HCT116 (cell line): Measurements from ENCODE around the gene ANKEF1. TPM values are rescaled to one million over a fixed set of nuclear protein-coding genes. Genes with fewer than 3 reads are reported as not detected.

Source experiments
- ATAC-seq: fragments of 200-7000 bp; cut with Tn5 transposase; 2 replicates; pipeline ENCODE4 v1.9.1; 2020; ENCODE audit warnings: mild to moderate bottlenecking, moderate library complexity
- BruUV-seq: library from RNA; stranded (reverse); fragments of 400-500 nt; replicated peaks from 2 replicates; lab custom pipeline; 2021; lab: Mats Ljungman, UMichigan
- CTCF ChIA-PET: fragments of 300-600 bp; sonication (Branson Sonifier 250); formaldehyde crosslinking; loops from one replicate; lab custom pipeline; 2021; ENCODE audit warnings: antibody characterized with exemption; lab: Charles Lee
- POLR2A ChIA-PET: fragments of 300-600, 350-600 bp; sonication (Branson Sonifier 250); formaldehyde crosslinking; loops from one replicate; lab custom pipeline; 2021; ENCODE audit warnings: antibody characterized with exemption; lab: Charles Lee
- RAD21 ChIA-PET, 2 experiments: fragments of 300-600 bp; sonication (Branson Sonifier 250); formaldehyde crosslinking; loops; one replicate each; lab custom pipeline; 2023; ENCODE audit warnings: low total read pairs in 2 of 2; ENCODE audit not compliant: uncharacterized antibody in 2 of 2, unreplicated experiment in 2 of 2, low non-redundant PET in 1 of 2; lab: Charles Lee
- DNase-seq: peaks from one replicate; pipeline ENCODE4 v3.0.0-alpha.2; 2010; ENCODE audit warnings: low read depth, low spot score
- H2AFZ ChIP-seq: fragments of 200-600 bp; shearing (Covaris generic), sonication (generic); 2 replicates; pipeline ENCODE4 v1.6.1; 2017; ENCODE audit warnings: low read depth, mixed run types, mixed read lengths, antibody characterized with exemption, low read length; ENCODE audit not compliant: poor library complexity, severe bottlenecking
- H3K27ac ChIP-seq: 2 replicates; pipeline ENCODE4 v1.5.1; 2012; ENCODE audit warnings: low read depth, low read length
- H3K27me3 ChIP-seq: fragments of 200-600 bp; sonication (generic); 2 replicates; pipeline ENCODE4 v1.6.1; 2016; ENCODE audit warnings: mixed run types, low read length, mixed read lengths; ENCODE audit not compliant: insufficient read depth
- H3K36me3 ChIP-seq, 2 experiments: fragments of 200-500 bp in 1 of 2; fragments of 200-600 bp in 1 of 2; sonication (Bioruptor generic) in 1 of 2; sonication (generic) in 1 of 2; 2 replicates each; pipeline versions ENCODE4 v1.5.1 to v1.6.1; 2014 to 2016; ENCODE audit warnings: low read length in 2 of 2, inconsistent platforms in 1 of 2, mixed read lengths in 1 of 2, mixed run types in 1 of 2; ENCODE audit not compliant: insufficient read depth in 2 of 2, control insufficient read depth in 1 of 2
- H3K4me1 ChIP-seq, 2 experiments: fragments of 200-600 bp in 1 of 2; sonication (generic) in 1 of 2; 2 replicates each; pipeline versions ENCODE4 v1.5.1 to v1.6.1; 2012 to 2017; ENCODE audit warnings: low read length in 2 of 2, inconsistent platforms in 1 of 2, mild to moderate bottlenecking in 1 of 2, mixed read lengths in 1 of 2, mixed run types in 1 of 2, moderate library complexity in 1 of 2; ENCODE audit not compliant: insufficient read depth in 2 of 2, control insufficient read depth in 1 of 2
- H3K4me2 ChIP-seq: fragments of 200-600 bp; sonication (generic); 2 replicates; pipeline ENCODE4 v1.6.1; 2017; ENCODE audit warnings: mixed run types, low read length, mixed read lengths
- H3K4me3 ChIP-seq, 2 experiments: fragments of 200-600 bp in 1 of 2; sonication (generic) in 1 of 2; replicated peaks in 1 of 2; 2 replicates each; pipeline ENCODE4 v1.5.1; 2011 to 2016; ENCODE audit warnings: low read length in 2 of 2, control low read depth in 1 of 2, low read depth in 1 of 2, mild to moderate bottlenecking in 1 of 2, mixed read lengths in 1 of 2, mixed run types in 1 of 2
- H3K79me2 ChIP-seq: fragments of 200-600 bp; sonication (generic); 2 replicates; pipeline ENCODE4 v1.6.1; 2017; ENCODE audit warnings: mild to moderate bottlenecking, mixed run types, low read length, moderate library complexity, mixed read lengths; ENCODE audit not compliant: insufficient read depth
- H3K9ac ChIP-seq: fragments of 200-600 bp; sonication (generic); 2 replicates; pipeline ENCODE4 v1.6.1; 2016; ENCODE audit warnings: low read length, mixed read lengths
- H3K9me2 ChIP-seq: fragments of 200-600 bp; sonication (generic), shearing (Covaris generic); 2 replicates; pipeline ENCODE4 v1.6.1; 2017; ENCODE audit warnings: mixed run types, mild to moderate bottlenecking, moderate library complexity; ENCODE audit not compliant: insufficient read depth
- H3K9me3 ChIP-seq, 2 experiments: fragments of 200-500 bp in 1 of 2; fragments of 200-600 bp in 1 of 2; sonication (Bioruptor generic) in 1 of 2; sonication (generic) in 1 of 2; 2 replicates each; pipeline ENCODE4 v1.6.1; 2014 to 2017; ENCODE audit warnings: low read length in 2 of 2, mixed read lengths in 2 of 2, inconsistent platforms in 1 of 2, low read depth in 1 of 2, mild to moderate bottlenecking in 1 of 2, mixed run types in 1 of 2, moderate library complexity in 1 of 2; ENCODE audit not compliant: control insufficient read depth in 1 of 2, insufficient read depth in 1 of 2
- H4K20me1 ChIP-seq: fragments of 200-600 bp; sonication (generic), shearing (Covaris generic); 2 replicates; pipeline ENCODE4 v1.6.1; 2017; ENCODE audit warnings: mixed run types, mild to moderate bottlenecking, moderate library complexity; ENCODE audit not compliant: insufficient read depth
- CBX3 ChIP-seq: IDR thresholded peaks from 2 replicates; pipeline ENCODE4 v1.6.1; 2012; ENCODE audit warnings: low read depth
- CEBPB ChIP-seq: IDR thresholded peaks from 2 replicates; pipeline ENCODE4 v1.6.1; 2012; ENCODE audit warnings: low read depth
- EZH2phosphoT487 ChIP-seq: fragments of 200-600 bp; IDR thresholded peaks from 2 replicates; pipeline ENCODE4 v1.6.1; 2018; ENCODE audit warnings: antibody characterized with exemption, borderline replicate concordance
- POLR2AphosphoS5 ChIP-seq: IDR thresholded peaks from 2 replicates; pipeline ENCODE4 v1.6.1; 2011; ENCODE audit warnings: mild to moderate bottlenecking, low read depth, low read length, moderate library complexity
- RAD21 ChIP-seq: IDR thresholded peaks from 2 replicates; pipeline ENCODE4 v1.6.1; 2012; ENCODE audit warnings: low read depth, mild to moderate bottlenecking
- SIN3A ChIP-seq: IDR thresholded peaks from 2 replicates; pipeline ENCODE4 v1.6.1; 2012; ENCODE audit warnings: low read depth
- SP1 ChIP-seq: IDR thresholded peaks from 2 replicates; pipeline ENCODE4 v1.6.1; 2012; ENCODE audit warnings: low read depth
- TCF7L2 ChIP-seq: IDR thresholded peaks from 2 replicates; pipeline ENCODE4 v1.7.0; 2011; ENCODE audit warnings: borderline replicate concordance, inconsistent platforms; ENCODE audit not compliant: insufficient read depth, insufficient read length; ENCODE audit errors: extremely low read depth
- ZFX ChIP-seq: fragments of 450-650 bp; IDR thresholded peaks from 2 replicates; pipeline ENCODE4 v1.6.1; 2017
- intact Hi-C: fragments of 100-400 bp; cut with micrococcal nuclease; formaldehyde crosslinking; loops from 2 replicates; pipeline ENCODE4 v1.10.0; 2022
- total RNA-seq: library from RNA; stranded (reverse); gene quantifications from one replicate; pipeline ENCODE4 v1.2.1, GENCODE V29; 2021; ENCODE audit not compliant: unreplicated experiment
- TF ChIP-seq, protein P1 (sequence below): IDR thresholded peaks from 2 replicates; pipeline ENCODE4 v1.6.1; 2011; ENCODE audit warnings: mild to moderate bottlenecking, low read length, moderate library complexity; ENCODE audit not compliant: insufficient replicate concordance; ENCODE audit errors: extremely low read depth

The ANKEF1 gene
- total RNA-seq, 1 experiment from 2014 or later: 15.8 TPM

DNA sequence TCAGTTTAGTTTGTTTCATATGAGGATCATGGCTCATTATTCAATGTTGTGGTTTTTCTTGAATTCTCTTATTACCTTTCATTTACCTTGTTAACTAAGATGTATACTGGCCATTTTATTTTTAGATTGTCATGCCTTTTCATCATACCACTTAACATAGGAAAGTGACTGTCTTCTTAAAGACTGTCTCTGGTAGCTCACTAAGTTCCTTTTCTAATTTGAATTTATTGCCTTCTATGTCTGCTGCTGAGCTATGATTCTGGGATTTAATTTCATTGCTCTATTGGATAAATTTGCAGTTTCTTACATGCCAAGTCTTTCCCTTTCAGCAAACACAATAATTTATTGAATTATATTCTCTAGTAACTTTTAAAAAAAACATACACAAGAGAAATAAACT, 49.5 kb upstream of the ANKEF1 start (continued):
- TF ChIP-seq POLR2AphosphoS5 (no peak), SP1 (no peak), CEBPB (no peak), EZH2phosphoT487 (no peak), SIN3A (no peak), ZFX (no peak)

DNA sequence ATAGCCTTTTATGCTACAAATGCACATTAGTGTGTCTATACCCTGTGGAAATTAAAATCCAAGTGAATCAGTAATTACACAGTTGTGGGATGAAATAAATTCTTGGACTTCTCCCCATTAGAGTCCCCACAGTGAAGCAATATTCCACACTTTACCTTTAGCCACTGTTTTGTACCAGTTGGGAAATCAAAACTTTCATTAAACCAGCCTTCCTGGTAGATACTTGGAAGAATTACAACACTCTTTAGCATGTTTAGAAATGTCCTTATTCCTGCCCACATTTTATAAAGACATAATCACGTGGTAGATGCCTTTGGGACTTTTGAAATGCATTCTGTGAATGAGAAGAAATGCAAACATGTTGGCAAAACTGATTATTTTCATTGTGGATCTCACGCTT, 49.0 kb upstream of the ANKEF1 start:
- ATAC-seq: no peak
- POLR2A ChIA-PET: no interaction called here

More for the DNA sequence above, 49.0 kb upstream of the ANKEF1 start:
- no peaks in the 10 kb centered on the region for H3K27me3 ChIP-seq
- no peak overlapping the region for H3K9ac ChIP-seq
- H2AFZ ChIP-seq: no peak overlapping the region
- H3K27ac ChIP-seq: no peak overlapping the region
- peaks cover 0 to 2% of the 10 kb centered on the region in 2 experiments; a peak in 1 of 4 replicates for H3K4me1 ChIP-seq
- no peaks in the 10 kb centered on the region for H3K79me2 ChIP-seq
- H3K9me3 ChIP-seq: no peaks in the 10 kb centered on the region
- no TSS peak for BruUV-seq
- H3K4me2 ChIP-seq: no peak overlapping the region
- no peak for DNase-seq
- TF ChIP-seq EZH2phosphoT487 (no peak), TCF7L2 (no peak), SP1 (no peak), POLR2AphosphoS5 (no peak), CBX3 (no peak), RAD21 (no peak), CEBPB (no peak), SIN3A (no peak)
- TF ChIP-seq, protein P1, sequence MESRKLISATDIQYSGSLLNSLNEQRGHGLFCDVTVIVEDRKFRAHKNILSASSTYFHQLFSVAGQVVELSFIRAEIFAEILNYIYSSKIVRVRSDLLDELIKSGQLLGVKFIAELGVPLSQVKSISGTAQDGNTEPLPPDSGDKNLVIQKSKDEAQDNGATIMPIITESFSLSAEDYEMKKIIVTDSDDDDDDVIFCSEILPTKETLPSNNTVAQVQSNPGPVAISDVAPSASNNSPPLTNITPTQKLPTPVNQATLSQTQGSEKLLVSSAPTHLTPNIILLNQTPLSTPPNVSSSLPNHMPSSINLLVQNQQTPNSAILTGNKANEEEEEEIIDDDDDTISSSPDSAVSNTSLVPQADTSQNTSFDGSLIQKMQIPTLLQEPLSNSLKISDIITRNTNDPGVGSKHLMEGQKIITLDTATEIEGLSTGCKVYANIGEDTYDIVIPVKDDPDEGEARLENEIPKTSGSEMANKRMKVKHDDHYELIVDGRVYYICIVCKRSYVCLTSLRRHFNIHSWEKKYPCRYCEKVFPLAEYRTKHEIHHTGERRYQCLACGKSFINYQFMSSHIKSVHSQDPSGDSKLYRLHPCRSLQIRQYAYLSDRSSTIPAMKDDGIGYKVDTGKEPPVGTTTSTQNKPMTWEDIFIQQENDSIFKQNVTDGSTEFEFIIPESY: no peak
- TF ChIP-seq, all 23 proteins: peak for 0
- Histone ChIP-seq H4K20me1 (no peaks in the 10 kb centered on the region), H3K36me3 (no peaks in the 10 kb centered on the region), H3K9me2 (no peaks in the 10 kb centered on the region), H3K4me3 (no peak overlapping the region)
- ChIA-PET CTCF (interaction anchor here (0.6 to 1.3 kb wide), 2 partner anchors 108 to 367 kb away, joined by 3 read pairs; no protein-coding TSS in a partner anchor), RAD21 (no interaction called here)
- intact Hi-C loops: no loop called here
